Ishikawa (cell line): ENCODE results near the gene PALM3.
A peak's percentile ranks its signal among the peaks of the same experiment; 100 is the strongest.

Source experiments
- CEBPB ChIP-seq: IDR thresholded peaks from 2 replicates; pipeline ENCODE4 v1.6.1; 2012
- CREB1 ChIP-seq: IDR thresholded peaks from 2 replicates; pipeline ENCODE4 v1.6.1; 2012; ENCODE audit warnings: low read depth
- EGR1 ChIP-seq: IDR thresholded peaks from 2 replicates; pipeline ENCODE4 v1.6.1; 2012
- EP300 ChIP-seq: IDR thresholded peaks from 2 replicates; pipeline ENCODE4 v1.6.1; 2012; ENCODE audit warnings: borderline replicate concordance
- FOXM1 ChIP-seq: IDR thresholded peaks from 2 replicates; pipeline ENCODE4 v1.6.1; 2012; ENCODE audit warnings: low read depth, borderline replicate concordance
- MAX ChIP-seq: IDR thresholded peaks from 2 replicates; pipeline ENCODE4 v1.6.1; 2012
- NFIC ChIP-seq: IDR thresholded peaks from 2 replicates; pipeline ENCODE4 v1.6.1; 2012
- RAD21 ChIP-seq: IDR thresholded peaks from 2 replicates; pipeline ENCODE4 v1.6.1; 2012; ENCODE audit warnings: low read depth
- REST ChIP-seq: IDR thresholded peaks from 2 replicates; pipeline ENCODE4 v1.6.1; 2012; ENCODE audit warnings: low read depth, mild to moderate bottlenecking
- TAF1 ChIP-seq: IDR thresholded peaks from 2 replicates; pipeline ENCODE4 v1.6.1; 2012; ENCODE audit warnings: low read depth, mild to moderate bottlenecking
- TCF12 ChIP-seq: IDR thresholded peaks from 2 replicates; pipeline ENCODE4 v1.6.1; 2012; ENCODE audit warnings: low read depth
- TEAD4 ChIP-seq: IDR thresholded peaks from 2 replicates; pipeline ENCODE4 v1.6.1; 2012
- USF1 ChIP-seq: IDR thresholded peaks from 2 replicates; pipeline ENCODE4 v1.6.1; 2012
- YY1 ChIP-seq: IDR thresholded peaks from 2 replicates; pipeline ENCODE4 v1.6.1; 2012; ENCODE audit warnings: low read depth
- ZBTB7A ChIP-seq: IDR thresholded peaks from 2 replicates; pipeline ENCODE4 v1.6.1; 2012; ENCODE audit warnings: low read depth

PALM3 gene

GRCh38 chr19:14012378-14012915 lies 49.4 kb downstream of the PALM3 start:
- TF ChIP-seq USF1 = no peak
- no peak for TF ChIP-seq EGR1
- no peak for TF ChIP-seq FOXM1
- TF ChIP-seq TCF12 = no peak

GRCh38 chr19:14006766-14007562 lies 54.9 kb downstream of the PALM3 start:
- TF ChIP-seq EGR1 (no peak), CEBPB (no peak), REST (no peak), ZBTB7A (peak; percentile 96), USF1 (no peak; the same call in 1 of the 2 replicates), FOXM1 (no peak), EP300 (no peak), NFIC (no peak), CREB1 (peak; percentile 98), RAD21 (no peak), TCF12 (peak; percentile 73), TEAD4 (peak; percentile 43), YY1 (0 out of 2 replicates have a peak, but pooled peaks have one; percentile 40), MAX (peak; percentile 65), TAF1 (peak; percentile 72)

- TF ChIP-seq CREB1 (peak; percentile 86), USF1 (no peak), TCF12 (no peak), YY1 (peak; percentile 75), EGR1 (peak; percentile 70), FOXM1 (peak; percentile 47; the same call in 1 of the 2 replicates)
Observed at GRCh38 chr19:14006085-14006765, 55.7 kb downstream of the PALM3 start, which contains the start of gene RFX1. RFX1 (minus strand) TSS chr19:14006320; CDS start chr19:13993843, 12,477 bp downstream.

GRCh38 chr19:14005349-14006084 lies 56.4 kb downstream of the PALM3 start:
- TF ChIP-seq USF1 (no peak), EGR1 (0 out of 2 replicates have a peak, but pooled peaks have one; percentile 45)

- TF ChIP-seq USF1 (no peak), REST (no peak), CREB1 (no peak), TAF1 (no peak)
Observed at GRCh38 chr19:14004619-14005348, 57.1 kb downstream of the PALM3 start.
